Activated T-cell treated with anti-CD3 and anti-CD28 coated beads, Interleukin-2, amount 50 U/mL, for 72 hours (primary cell): ENCODE results near the gene LRRC4C. TPM values are rescaled to one million over a fixed set of nuclear protein-coding genes. Genes with fewer than 3 reads are reported as not detected.

Experiments
- ATAC-seq, 2 donors: fragments of 150-1000 bp; cut with Tn5 transposase; replicated peaks in 1 of 2; 2 replicates each; pipeline ENCODE4 v1.10.0; 2021; ENCODE audit warnings: moderate library complexity in 2 of 2, mild to moderate bottlenecking in 1 of 2
- DNase-seq, 2 donors: peaks; one replicate each; pipeline ENCODE4 v3.0.0; 2021 to 2022; ENCODE audit warnings: mixed read lengths in 1 of 2
- H3K27ac Mint-ChIP-seq: one replicate; pipeline ENCODE4 v1.8.0; 2022; ENCODE audit warnings: mild to moderate bottlenecking, moderate library complexity, mixed read lengths
- H3K27me3 Mint-ChIP-seq: one replicate; pipeline ENCODE4 v1.8.0; 2022; ENCODE audit warnings: low read depth, mixed read lengths
- H3K36me3 Mint-ChIP-seq, 2 donors: one replicate each; pipeline ENCODE4 v1.8.0; 2022; ENCODE audit warnings: mixed read lengths in 2 of 2, mild to moderate bottlenecking in 1 of 2; ENCODE audit not compliant: insufficient read depth in 2 of 2
- H3K4me1 Mint-ChIP-seq: one replicate; pipeline ENCODE4 v1.8.0; 2022; ENCODE audit warnings: low read depth, mixed read lengths
- H3K4me3 Mint-ChIP-seq, 2 donors: one replicate each; pipeline ENCODE4 v1.8.0; 2022; ENCODE audit warnings: mild to moderate bottlenecking in 2 of 2, mixed read lengths in 2 of 2, moderate library complexity in 2 of 2
- H3K9me3 Mint-ChIP-seq, 2 donors: one replicate each; pipeline ENCODE4 v1.8.0; 2022; ENCODE audit warnings: mixed read lengths in 2 of 2
- total RNA-seq, 2 donors: library from RNA; stranded (reverse); gene quantifications; one replicate each; pipeline ENCODE4 v1.2.3, GENCODE V29; 2022

LRRC4C gene
- total RNA-seq, 2 donors from 2014 or later = not detected

DNA sequence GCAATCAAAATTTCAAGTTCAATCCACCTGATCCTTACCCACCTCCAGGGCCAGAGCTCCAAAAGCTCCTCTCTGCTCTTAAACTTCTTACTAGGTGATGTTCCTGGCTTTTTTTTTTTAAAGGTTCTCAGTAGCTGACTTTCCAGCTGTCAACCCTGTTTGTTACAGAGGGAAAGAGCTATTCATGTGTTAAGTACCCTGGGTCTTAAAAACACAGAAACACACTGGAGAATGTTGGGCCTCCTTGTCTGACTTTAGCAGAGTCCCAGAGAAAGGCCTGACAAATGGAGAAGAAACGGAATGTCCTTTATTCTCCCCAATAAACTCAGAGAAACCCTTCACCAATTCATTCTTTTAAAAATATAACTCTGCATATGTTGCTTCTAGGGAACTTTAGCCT, 3.2 kb downstream of the LRRC4C start:
- H3K27ac Mint-ChIP-seq = no peak overlapping the region
- DNase-seq (no peak), ATAC-seq (no peak)
- no peak overlapping the region for H3K4me3 Mint-ChIP-seq
- H3K27me3 Mint-ChIP-seq = peaks cover 23% of the 10 kb centered on the region
- H3K36me3 Mint-ChIP-seq = no peaks in the 10 kb centered on the region
- no peaks in the 10 kb centered on the region for H3K4me1 Mint-ChIP-seq
- peaks cover 4 to 6% of the 10 kb centered on the region in 2 donors for H3K9me3 Mint-ChIP-seq

DNA sequence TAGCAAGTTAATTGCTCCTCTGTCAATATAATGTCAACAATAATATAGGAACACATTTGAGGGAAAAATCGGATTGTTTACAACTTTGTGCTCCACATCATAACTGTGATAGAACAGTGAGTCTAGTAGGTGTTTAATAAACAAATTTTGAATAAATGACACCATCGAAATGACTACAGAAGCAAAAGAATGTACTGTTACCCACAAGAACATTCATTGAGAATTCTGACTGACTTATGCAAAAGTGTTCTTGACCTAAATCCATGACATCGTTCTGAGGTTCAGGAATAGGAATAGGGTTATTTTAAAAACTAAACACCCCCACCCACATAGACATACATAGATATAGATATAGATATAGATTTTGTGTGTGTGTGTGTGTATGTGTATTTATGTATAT, 8.4 kb downstream of the LRRC4C start:
- H3K4me3 Mint-ChIP-seq = no peak overlapping the region
- DNase-seq (no peak), ATAC-seq (no peak)
- peaks cover 8 to 12% of the 10 kb centered on the region in 2 donors for H3K9me3 Mint-ChIP-seq
- H3K36me3 Mint-ChIP-seq = no peaks in the 10 kb centered on the region
- H3K27me3 Mint-ChIP-seq = no peaks in the 10 kb centered on the region
- no peaks in the 10 kb centered on the region for H3K4me1 Mint-ChIP-seq
- H3K27ac Mint-ChIP-seq = no peak overlapping the region

DNA sequence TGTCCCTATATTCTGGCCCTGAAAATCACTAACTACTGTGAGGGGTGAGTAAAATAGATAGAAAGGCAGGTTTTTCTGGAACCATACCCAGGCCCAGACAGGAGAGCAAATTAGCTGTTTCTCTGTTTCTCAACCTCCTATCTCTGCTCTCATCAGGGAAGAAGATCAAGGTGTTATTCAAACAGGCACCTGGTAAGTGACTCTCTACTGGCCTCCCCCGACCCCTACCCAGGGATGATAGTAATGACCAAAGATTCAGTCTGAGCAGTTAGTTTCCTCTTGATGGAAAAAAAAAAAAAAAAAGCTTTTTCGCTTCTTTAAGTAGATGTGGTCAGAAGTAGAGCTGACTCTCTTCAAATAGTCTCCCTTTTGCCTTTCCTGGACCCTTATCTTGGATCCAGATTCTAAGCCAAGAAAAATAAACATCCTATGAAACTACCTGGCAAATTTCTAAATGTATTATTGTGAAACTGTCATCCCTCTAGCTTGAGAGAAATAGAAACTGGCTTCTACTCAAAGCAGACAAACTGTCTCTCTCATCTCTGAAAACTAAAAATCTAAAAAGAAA, 9.9 kb downstream of the LRRC4C start:
- H3K27ac Mint-ChIP-seq = no peak overlapping the region
- no peak overlapping the region for H3K4me3 Mint-ChIP-seq
- ATAC-seq (no peak), DNase-seq (no peak)
- H3K36me3 Mint-ChIP-seq = no peaks in the 10 kb centered on the region
- H3K4me1 Mint-ChIP-seq = no peaks in the 10 kb centered on the region
- H3K27me3 Mint-ChIP-seq = no peaks in the 10 kb centered on the region
- peaks cover 8 to 11% of the 10 kb centered on the region in 2 donors for H3K9me3 Mint-ChIP-seq

DNA sequence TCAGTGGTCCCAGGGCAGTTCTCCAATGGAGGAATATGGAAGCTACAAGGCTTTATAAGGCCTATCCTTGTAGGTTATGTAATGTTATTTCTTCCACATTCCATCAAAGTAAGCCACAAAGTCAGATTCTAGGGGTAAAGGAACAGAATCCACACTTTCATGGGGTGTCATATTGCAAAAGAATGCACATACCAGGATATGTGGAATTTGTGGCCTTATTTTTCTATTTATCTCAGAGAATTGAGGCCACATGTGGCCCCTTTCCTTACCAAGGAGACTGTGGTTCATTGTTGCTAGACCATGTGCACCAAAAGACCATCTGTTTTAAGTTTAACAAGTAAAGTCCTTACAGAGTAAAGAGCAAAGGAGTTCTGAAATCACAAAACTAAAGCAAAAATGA, 12.9 kb downstream of the LRRC4C start:
- H3K27ac Mint-ChIP-seq = no peak overlapping the region
- H3K4me3 Mint-ChIP-seq = no peak overlapping the region

DNA sequence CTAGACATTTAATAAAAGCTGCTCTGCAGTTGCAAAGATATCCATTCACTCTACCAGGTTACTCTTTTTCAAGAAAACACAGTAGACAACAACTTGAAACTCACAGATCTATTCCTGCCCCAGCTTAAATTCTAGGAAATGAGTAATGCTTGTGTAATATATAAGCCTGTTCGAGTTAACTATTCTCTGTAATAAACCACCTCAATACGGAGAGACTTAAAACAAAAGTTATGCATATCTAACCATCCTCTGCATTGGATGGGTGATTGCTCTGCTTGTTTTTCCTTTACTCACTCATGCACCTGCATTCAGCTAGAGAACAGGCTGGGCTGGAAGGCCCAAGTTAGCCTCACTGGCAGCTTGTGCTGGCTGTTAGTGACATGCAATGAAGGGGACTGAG, 13.3 kb downstream of the LRRC4C start:
- DNase-seq = no peak
- H3K27ac Mint-ChIP-seq = no peak overlapping the region
- H3K27me3 Mint-ChIP-seq = no peaks in the 10 kb centered on the region
- no peaks in the 10 kb centered on the region for H3K4me1 Mint-ChIP-seq
- ATAC-seq = no peak
- H3K9me3 Mint-ChIP-seq = peaks cover 5 to 9% of the 10 kb centered on the region in 2 donors
- no peaks in the 10 kb centered on the region for H3K36me3 Mint-ChIP-seq
- H3K4me3 Mint-ChIP-seq = no peak overlapping the region

More for the DNA sequence above, 12.9 kb downstream of the LRRC4C start:
- Mint-ChIP-seq H3K36me3 (no peaks in the 10 kb centered on the region), H3K9me3 (peaks cover 8 to 12% of the 10 kb centered on the region in 2 donors), H3K27me3 (no peaks in the 10 kb centered on the region), H3K4me1 (no peaks in the 10 kb centered on the region)
- ATAC-seq = no peak
- no peak for DNase-seq

DNA sequence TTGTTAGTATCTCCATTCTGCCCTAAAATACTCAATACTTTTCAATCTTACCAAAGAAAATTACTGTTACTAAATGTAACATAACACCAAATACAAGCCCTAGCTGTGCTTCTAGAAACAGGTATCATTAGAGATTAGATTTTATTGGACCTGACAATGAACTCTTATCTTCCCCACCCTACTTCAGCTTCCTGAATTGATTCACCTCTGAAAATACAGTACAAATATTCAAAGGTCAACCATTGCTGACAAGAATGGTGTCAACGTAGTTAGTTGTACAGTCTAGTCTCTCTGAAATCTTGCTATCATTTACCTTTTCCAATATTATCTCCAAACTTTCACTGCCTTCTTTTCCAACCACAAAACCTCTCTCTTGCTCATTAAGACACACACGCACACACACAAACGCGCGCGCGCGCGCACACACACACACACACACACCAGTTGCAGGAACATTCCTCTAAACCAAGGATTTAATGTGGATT, 22.4 kb downstream of the LRRC4C start:
- Mint-ChIP-seq H3K9me3 (peaks cover 4 to 7% of the 10 kb centered on the region in 2 donors), H3K27ac (no peak overlapping the region), H3K36me3 (no peaks in the 10 kb centered on the region), H3K4me1 (no peaks in the 10 kb centered on the region), H3K4me3 (no peak overlapping the region), H3K27me3 (no peaks in the 10 kb centered on the region)
- ATAC-seq (no peak), DNase-seq (no peak)

DNA sequence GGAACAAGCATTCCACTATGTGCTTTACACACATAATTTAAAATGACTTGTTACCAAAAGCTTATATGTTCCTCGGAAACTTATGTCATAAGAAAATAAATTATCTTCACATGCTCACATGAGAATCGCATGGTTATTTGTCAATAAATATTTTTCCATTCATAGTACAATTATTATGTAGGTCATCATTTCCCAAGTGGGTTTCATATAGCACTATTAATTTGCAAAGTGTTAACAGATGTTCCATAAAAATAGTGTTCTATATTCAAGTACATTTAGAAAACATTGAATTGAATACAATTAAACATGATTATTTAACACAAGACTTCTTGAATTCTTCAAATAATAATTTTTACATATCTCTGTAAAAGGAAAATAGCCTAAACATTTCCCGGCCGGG, 23.9 kb downstream of the LRRC4C start:
- Mint-ChIP-seq H3K4me1 (no peaks in the 10 kb centered on the region), H3K4me3 (no peak overlapping the region), H3K27me3 (no peaks in the 10 kb centered on the region), H3K27ac (no peak overlapping the region), H3K9me3 (peaks cover 4 to 7% of the 10 kb centered on the region in 2 donors), H3K36me3 (no peaks in the 10 kb centered on the region)
- DNase-seq (no peak), ATAC-seq (no peak)

DNA sequence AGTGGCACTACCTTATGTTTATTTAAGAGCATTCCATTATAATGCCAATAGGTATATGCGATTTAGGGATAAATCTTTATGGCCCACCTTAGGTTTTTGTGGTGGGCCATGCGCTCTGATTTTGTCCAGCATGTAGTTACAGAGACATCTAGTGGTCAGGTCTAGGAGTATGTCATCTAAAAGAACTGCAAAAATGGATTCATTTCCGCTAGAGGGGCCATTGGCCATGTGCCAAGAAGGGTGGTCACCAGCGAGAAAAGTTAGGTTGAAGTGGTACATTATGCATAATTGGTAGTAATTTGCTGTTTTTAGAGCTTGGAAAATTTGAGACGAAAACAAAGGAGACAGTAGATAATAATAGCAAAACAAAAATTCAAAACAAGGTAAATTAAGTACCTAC, 27.7 kb downstream of the LRRC4C start:
- no peaks in the 10 kb centered on the region for H3K4me1 Mint-ChIP-seq
- ATAC-seq (no peak), DNase-seq (no peak)
- no peak overlapping the region for H3K4me3 Mint-ChIP-seq
- no peak overlapping the region for H3K27ac Mint-ChIP-seq
- no peaks in the 10 kb centered on the region for H3K27me3 Mint-ChIP-seq
- no peaks in the 10 kb centered on the region for H3K36me3 Mint-ChIP-seq
- H3K9me3 Mint-ChIP-seq = peaks cover 2 to 3% of the 10 kb centered on the region in 2 donors

DNA sequence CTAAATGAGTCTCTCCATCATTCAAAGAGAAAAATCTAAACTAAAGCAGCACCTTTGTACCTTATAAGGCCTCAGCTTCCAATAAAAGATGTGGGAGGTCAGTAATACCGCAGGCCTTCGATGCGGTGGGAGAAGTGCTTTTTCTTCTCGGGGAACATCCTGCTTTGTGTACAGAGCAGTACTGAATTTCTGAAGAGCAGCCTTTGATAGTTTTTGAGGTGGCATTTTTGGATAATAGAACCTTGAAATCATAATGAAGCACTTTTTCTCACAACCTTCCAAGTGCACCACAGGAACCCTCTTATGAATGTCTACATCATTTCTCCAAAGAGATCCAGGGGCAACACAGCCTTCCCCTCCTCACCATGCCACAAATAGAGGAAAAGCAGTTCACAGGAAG, 39.6 kb downstream of the LRRC4C start:
- DNase-seq (no peak), ATAC-seq (no peak)
- Mint-ChIP-seq H3K36me3 (peaks cover 0 to 1% of the 10 kb centered on the region in 2 donors), H3K4me3 (no peak overlapping the region), H3K9me3 (peaks cover 6 to 8% of the 10 kb centered on the region in 2 donors), H3K27ac (no peak overlapping the region), H3K27me3 (no peaks in the 10 kb centered on the region), H3K4me1 (no peaks in the 10 kb centered on the region)

DNA sequence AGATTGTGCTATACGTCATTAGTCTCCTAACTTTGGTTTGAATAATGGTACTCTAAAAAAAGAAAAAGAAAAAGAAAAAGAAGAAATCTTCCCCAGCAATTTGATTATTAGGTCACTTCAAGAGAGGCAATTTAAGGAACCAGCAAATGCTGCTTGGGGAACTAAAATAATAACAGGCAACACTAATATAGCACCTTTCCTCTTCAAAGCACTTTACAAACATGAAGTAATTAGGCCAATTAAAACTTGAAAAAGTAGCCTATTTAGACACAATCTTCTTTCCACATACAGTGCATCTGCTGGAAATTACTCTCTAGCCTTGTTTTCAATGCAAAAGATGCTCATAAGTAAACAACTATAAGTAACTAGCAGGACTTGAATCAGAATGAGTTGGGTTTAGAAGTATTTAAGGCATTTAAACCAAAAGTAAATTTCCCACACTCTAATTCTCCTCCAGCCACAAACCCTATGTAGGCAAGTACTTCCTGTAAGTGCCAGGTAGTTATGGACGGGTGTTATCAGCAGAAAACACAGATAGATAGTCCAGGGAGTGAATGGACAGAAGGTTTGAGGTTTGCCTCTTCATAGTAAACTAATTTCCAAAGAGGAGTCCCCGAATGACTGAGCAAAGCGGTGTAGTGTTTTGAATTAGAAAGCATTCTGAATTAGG, 44.5 kb downstream of the LRRC4C start:
- no peaks in the 10 kb centered on the region for H3K36me3 Mint-ChIP-seq
- no peak overlapping the region for H3K4me3 Mint-ChIP-seq
- DNase-seq = no peak
- no peak overlapping the region for H3K27ac Mint-ChIP-seq
- H3K9me3 Mint-ChIP-seq = peaks cover 1 to 6% of the 10 kb centered on the region in 2 donors
- ATAC-seq = no peak
- H3K4me1 Mint-ChIP-seq = no peaks in the 10 kb centered on the region
- no peaks in the 10 kb centered on the region for H3K27me3 Mint-ChIP-seq

DNA sequence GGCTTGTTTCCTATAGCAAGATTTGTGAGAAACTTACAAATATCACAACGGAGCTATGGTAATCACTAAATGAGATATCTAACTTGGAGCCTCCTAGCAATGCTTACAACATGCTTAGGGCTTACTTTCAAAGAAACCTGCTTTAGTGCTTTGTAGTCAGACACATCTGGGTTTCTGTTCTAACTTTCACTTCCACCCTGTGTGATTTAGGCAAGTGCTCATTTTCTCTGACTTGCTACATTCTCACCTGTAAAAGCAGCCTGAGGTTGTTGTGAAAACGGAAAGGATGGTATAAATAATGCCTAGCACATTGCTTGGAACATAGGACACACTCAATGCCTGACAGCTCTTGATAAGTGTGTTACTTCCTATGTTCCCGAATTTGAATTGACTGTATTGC, 45.6 kb downstream of the LRRC4C start:
- no peaks in the 10 kb centered on the region for H3K27me3 Mint-ChIP-seq
- ATAC-seq = no peak

DNA sequence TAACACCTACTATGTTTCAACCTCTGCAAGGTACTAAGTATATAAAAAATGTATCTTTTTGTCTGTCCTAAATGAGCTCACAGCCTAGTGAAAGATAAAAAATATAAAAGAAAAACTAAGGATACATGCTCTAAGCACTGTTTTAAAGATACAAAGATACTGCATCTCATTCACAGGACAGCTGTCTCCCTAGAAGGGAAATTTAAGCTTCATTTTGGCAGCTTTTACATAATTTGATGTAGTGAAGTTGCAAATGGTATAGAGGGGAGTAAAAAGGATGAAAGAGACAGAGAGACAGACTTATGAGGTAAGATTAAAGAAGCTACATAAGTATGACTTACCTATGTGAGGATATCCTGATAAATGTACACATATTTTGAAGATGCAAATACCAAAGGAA, 53.6 kb downstream of the LRRC4C start:
- DNase-seq (no peak), ATAC-seq (no peak)
- H3K4me3 Mint-ChIP-seq = no peak overlapping the region
- no peak overlapping the region for H3K27ac Mint-ChIP-seq
- no peaks in the 10 kb centered on the region for H3K4me1 Mint-ChIP-seq
- no peaks in the 10 kb centered on the region for H3K27me3 Mint-ChIP-seq
- no peaks in the 10 kb centered on the region for H3K36me3 Mint-ChIP-seq
- H3K9me3 Mint-ChIP-seq = peaks cover 3 to 4% of the 10 kb centered on the region in 2 donors

More for the DNA sequence above, 45.6 kb downstream of the LRRC4C start:
- H3K4me3 Mint-ChIP-seq = no peak overlapping the region
- DNase-seq = no peak
- H3K27ac Mint-ChIP-seq = no peak overlapping the region
- H3K9me3 Mint-ChIP-seq = peaks cover 1 to 6% of the 10 kb centered on the region in 2 donors
- H3K36me3 Mint-ChIP-seq = no peaks in the 10 kb centered on the region
- no peaks in the 10 kb centered on the region for H3K4me1 Mint-ChIP-seq

DNA sequence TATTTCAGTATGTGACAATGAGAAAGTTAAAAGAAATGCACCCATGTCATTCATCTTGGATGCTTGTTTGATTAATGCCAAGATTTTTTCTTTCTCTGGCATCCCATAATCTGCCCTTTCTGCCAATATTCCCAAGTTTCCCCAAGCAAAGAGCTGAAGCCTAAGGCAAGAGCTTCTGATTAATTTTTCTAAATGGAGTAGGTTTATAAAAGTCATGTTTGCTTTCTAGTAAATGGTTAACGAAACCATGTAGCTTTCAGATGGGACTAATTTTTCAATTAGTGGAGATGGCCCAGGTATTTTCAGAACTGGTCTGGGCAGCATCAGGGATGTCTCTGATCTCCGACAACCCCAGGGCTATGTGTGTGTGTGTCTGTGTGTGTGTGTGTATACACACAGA, 55.3 kb downstream of the LRRC4C start:
- Mint-ChIP-seq H3K4me3 (no peak overlapping the region), H3K27me3 (no peaks in the 10 kb centered on the region), H3K27ac (no peak overlapping the region), H3K4me1 (no peaks in the 10 kb centered on the region), H3K36me3 (no peaks in the 10 kb centered on the region), H3K9me3 (peaks cover 3 to 6% of the 10 kb centered on the region in 2 donors)
- ATAC-seq = no peak
- no peak for DNase-seq

DNA sequence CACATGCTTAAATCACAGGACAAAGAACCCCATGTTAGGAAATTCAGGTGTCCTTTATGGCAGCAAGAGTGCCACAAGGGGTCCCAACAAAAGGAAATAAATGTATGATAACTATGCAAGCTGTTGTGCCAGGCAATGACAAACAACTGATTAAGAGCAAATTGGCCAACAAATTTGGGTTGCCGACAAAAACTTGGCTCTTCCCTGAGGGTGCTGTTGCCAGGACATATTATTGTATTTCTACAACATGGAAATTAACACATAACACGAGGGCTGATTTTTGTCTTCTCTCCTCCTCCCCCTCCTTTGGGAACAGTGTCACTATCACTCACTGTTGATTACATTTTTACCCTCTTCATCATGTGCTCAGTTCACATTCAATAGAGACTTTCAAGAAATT, 56.0 kb downstream of the LRRC4C start:
- no peak for DNase-seq
- H3K27me3 Mint-ChIP-seq = no peaks in the 10 kb centered on the region
- H3K27ac Mint-ChIP-seq = no peak overlapping the region
- no peaks in the 10 kb centered on the region for H3K4me1 Mint-ChIP-seq
- H3K36me3 Mint-ChIP-seq = no peaks in the 10 kb centered on the region
- H3K4me3 Mint-ChIP-seq = no peak overlapping the region
- H3K9me3 Mint-ChIP-seq = peaks cover 3 to 6% of the 10 kb centered on the region in 2 donors
- no peak for ATAC-seq
